Naive B cell (primary cell): ENCODE data around the gene TMED1. TPM values are rescaled to one million over a fixed set of nuclear protein-coding genes. Genes with fewer than 3 reads are reported as not detected.

Source experiments
- polyA plus RNA-seq, 6 donors: library from polyadenylated mRNA; unstranded; fragments of 300-500 nt; fragmentation: Illumina TruSeq; gene quantifications; one replicate each; pipeline ENCODE4 v1.2.3, GENCODE V29; 2021; ENCODE audit warnings: low read depth in 6 of 6

TMED1 gene
- polyA plus RNA-seq, 6 donors from 2014 or later: 17.4 to 25.8 (median 22.3) TPM

Other genes starting within 250 kb of the TMED1 start
- under 1 TPM in 2 of 6 donors, not detected in 4; 0.66 to 0.94 TPM for gene AP1M2, start 248.9 kb downstream of the TMED1 start, polyA plus RNA-seq
- 100 to 1,000 TPM; 290 to 499 (median 313) TPM for gene SLC44A2, start 210.7 kb downstream of the TMED1 start, polyA plus RNA-seq
- 10 to 100 TPM; 34.2 to 95.0 (median 71.6) TPM for gene ILF3, start 181.9 kb downstream of the TMED1 start, polyA plus RNA-seq
- 10 to 100 TPM; 39.0 to 82.5 (median 46.2) TPM for gene QTRT1, start 134.8 kb downstream of the TMED1 start, polyA plus RNA-seq
- 100 to 1,000 TPM in 1 of 6 donors, 10 to 100 TPM in 5; 53.6 to 111 (median 63.0) TPM for gene DNM2, start 118.1 kb downstream of the TMED1 start, polyA plus RNA-seq
- 1 to 10 TPM; 1.5 to 5.3 (median 1.9) TPM for gene C19orf38, start 12.2 kb upstream of the TMED1 start, polyA plus RNA-seq
- gene CARM1, start 35.3 kb upstream of the TMED1 start, polyA plus RNA-seq: under 1 TPM; 0.37 to 0.75 (median 0.63) TPM
- gene YIPF2, start 92.4 kb upstream of the TMED1 start, polyA plus RNA-seq: 10 to 100 TPM in 2 of 6 donors, 1 to 10 TPM in 4; 3.7 to 18.5 (median 7.4) TPM
- 10 to 100 TPM in 5 of 6 donors, 1 to 10 TPM in 1; 4.3 to 24.0 (median 17.9) TPM for gene TIMM29, start 92.6 kb upstream of the TMED1 start, polyA plus RNA-seq
- gene SMARCA4, start 124.8 kb upstream of the TMED1 start, polyA plus RNA-seq: 10 to 100 TPM in 1 of 6 donors, 1 to 10 TPM in 5; 4.1 to 21.9 (median 7.2) TPM